Natural killer cell (primary cell): ENCODE data around the gene SHISAL2A. TPM values are rescaled to one million over a fixed set of nuclear protein-coding genes. Genes with fewer than 3 reads are reported as not detected.
"Not testable (repeated sequence)": the region's sequence is repeated elsewhere in the genome, so short reads cannot be mapped to it uniquely, and the experiment has no call there.

Experiments used
- ATAC-seq, 3 donors: fragments of 150-1000 bp in 2 of 3; fragments of 200-7000 bp in 1 of 3; cut with Tn5 transposase; 1 replicate in 1 of 3; 2 replicates in 2 of 3; pipeline ENCODE4 v1.10.0; 2021; ENCODE audit warnings: mild to moderate bottlenecking in 2 of 3, moderate library complexity in 2 of 3
- DNase-seq, 2 donors: peaks; one replicate each; pipeline versions ENCODE4 v3.0.0 to v3.0.0-alpha.2; 2013 to 2021; ENCODE audit warnings: mixed read lengths in 1 of 2
- H3K27ac ChIP-seq: one replicate; pipeline ENCODE4 v1.5.1; 2013; ENCODE audit warnings: mild to moderate bottlenecking, low read length
- H3K27me3 ChIP-seq: one replicate; pipeline ENCODE4 v1.6.1; 2013; ENCODE audit warnings: low read length; ENCODE audit not compliant: control insufficient read depth, insufficient read depth
- H3K36me3 ChIP-seq: one replicate; pipeline ENCODE4 v1.6.1; 2013; ENCODE audit warnings: low read length; ENCODE audit not compliant: control insufficient read depth, insufficient read depth
- H3K4me1 ChIP-seq: one replicate; pipeline ENCODE4 v1.6.1; 2013; ENCODE audit warnings: low read length; ENCODE audit not compliant: control insufficient read depth, insufficient read depth
- H3K4me3 ChIP-seq: one replicate; pipeline ENCODE4 v1.5.1; 2013; ENCODE audit warnings: low read length
- H3K9me3 ChIP-seq: one replicate; pipeline ENCODE4 v1.6.1; 2013; ENCODE audit warnings: low read length; ENCODE audit not compliant: control insufficient read depth, insufficient read depth
- H3K27ac Mint-ChIP-seq, 2 donors: one replicate each; pipeline ENCODE4 v1.8.0; 2022; ENCODE audit warnings: mild to moderate bottlenecking in 2 of 2, mixed read lengths in 2 of 2, moderate library complexity in 1 of 2
- H3K27me3 Mint-ChIP-seq, 2 donors: one replicate each; pipeline ENCODE4 v1.8.0; 2022; ENCODE audit warnings: low read depth in 2 of 2, mixed read lengths in 2 of 2
- H3K36me3 Mint-ChIP-seq: one replicate; pipeline ENCODE4 v1.8.0; 2022; ENCODE audit warnings: mixed read lengths
- H3K4me1 Mint-ChIP-seq, 2 donors: one replicate each; pipeline ENCODE4 v1.8.0; 2022; ENCODE audit warnings: mixed read lengths in 2 of 2
- H3K4me3 Mint-ChIP-seq: one replicate; pipeline ENCODE4 v1.8.0; 2022; ENCODE audit warnings: mild to moderate bottlenecking, moderate library complexity, mixed read lengths
- H3K9me3 Mint-ChIP-seq, 2 donors: one replicate each; pipeline ENCODE4 v1.8.0; 2022; ENCODE audit warnings: mixed read lengths in 2 of 2
- CTCF ChIP-seq: fragments of 200-600 bp; IDR thresholded peaks from one replicate; pipeline ENCODE4 v1.8.0; 2022; ENCODE audit warnings: antibody characterized with exemption
- WGBS: methylation state at CpG from one replicate; pipeline ENCODE4 v1.1.7; 2013; ENCODE audit warnings: missing lambda C conversion rate; ENCODE audit not compliant: insufficient coverage; 5-methylcytosine and 5-hydroxymethylcytosine counted together
- intact Hi-C: fragments of 100-400 bp; cut with micrococcal nuclease; formaldehyde crosslinking; loops from one replicate; pipeline ENCODE4 v1.14.2; 2022
- total RNA-seq, 4 donors: library from RNA; stranded (reverse); fragments of 120-200 nt in 1 of 4; gene quantifications; one replicate each; pipeline versions ENCODE4 v1.2.3 to v1.2.4, GENCODE V29; 2013 to 2022

SHISAL2A gene
- total RNA-seq, 3 donors from 2014 or later (not counting 1 experiment from before 2014, with no cell fraction given): 14.0 to 31.4 (median 16.2) TPM

GRCh38 chr1:52683367-52683940, 50.5 kb downstream of the SHISAL2A start:
- 96% methylated on average over 4 of the region's 4 CpGs for WGBS
- ATAC-seq: no peak

GRCh38 chr1:52684545-52684944, 51.6 kb downstream of the SHISAL2A start:
- Histone ChIP-seq H3K36me3 (peaks cover 7% of the 10 kb centered on the region), H3K9me3 (no peaks in the 10 kb centered on the region), H3K4me1 (peaks cover 11% of the 10 kb centered on the region), H3K27me3 (no peaks in the 10 kb centered on the region), H3K27ac (no peak overlapping the region), H3K4me3 (no peak overlapping the region)
- no peaks in the 10 kb centered on the region for H3K9me3 Mint-ChIP-seq
- WGBS: 100% methylated on average over 1 of the region's 1 CpG
- no peaks in the 10 kb centered on the region for H3K36me3 Mint-ChIP-seq
- H3K27me3 Mint-ChIP-seq: no peaks in the 10 kb centered on the region
- no peak for ATAC-seq
- no peak overlapping the region for H3K4me3 Mint-ChIP-seq
- intact Hi-C loops: loop anchor here (10.0 kb wide), 2 partner anchors 50 to 200 kb away; partner anchors contain the start of gene SHISAL2A
- H3K4me1 Mint-ChIP-seq: peaks cover 7 to 14% of the 10 kb centered on the region in 2 donors
- H3K27ac Mint-ChIP-seq: no peak overlapping the region
- DNase-seq: no peak
- TF ChIP-seq CTCF: no peak

More at GRCh38 chr1:52683367-52683940, 50.5 kb downstream of the SHISAL2A start:
- Mint-ChIP-seq H3K36me3 (no peaks in the 10 kb centered on the region), H3K4me3 (no peak overlapping the region), H3K4me1 (peaks cover 7 to 14% of the 10 kb centered on the region in 2 donors), H3K27ac (peak overlapping the region in 1 of 2 donors; percentile 28), H3K27me3 (no peaks in the 10 kb centered on the region), H3K9me3 (no peaks in the 10 kb centered on the region)
- H3K27me3 ChIP-seq: no peaks in the 10 kb centered on the region
- peaks cover 11% of the 10 kb centered on the region for H3K4me1 ChIP-seq
- intact Hi-C loops: loop anchor here (10.0 kb wide), 2 partner anchors 49 to 199 kb away; partner anchors contain the start of gene SHISAL2A
- no peaks in the 10 kb centered on the region for H3K9me3 ChIP-seq
- no peak overlapping the region for H3K27ac ChIP-seq
- DNase-seq: no peak
- H3K4me3 ChIP-seq: no peak overlapping the region
- peaks cover 7% of the 10 kb centered on the region for H3K36me3 ChIP-seq
- TF ChIP-seq CTCF: no peak

- not testable (repeated sequence) for H3K27ac ChIP-seq, H3K9me3 Mint-ChIP-seq, H3K36me3 ChIP-seq, H3K27me3 ChIP-seq, H3K4me3 Mint-ChIP-seq, H3K27me3 Mint-ChIP-seq, H3K9me3 ChIP-seq, H3K36me3 Mint-ChIP-seq, H3K4me3 ChIP-seq
- ATAC-seq: peak; percentile 89 to 96 (median 94)
- H3K4me1 Mint-ChIP-seq: peaks cover 7 to 14% of the 10 kb centered on the region in 2 donors
- H3K27ac Mint-ChIP-seq: peak overlapping the region; percentile 39
- TF ChIP-seq CTCF: peak; percentile 86
- DNase-seq: peak; percentile 70 to 91
- whole genome bisulfite sequencing: 37% methylated on average over 15 of the region's 17 CpGs
- peaks cover 11% of the 10 kb centered on the region for H3K4me1 ChIP-seq
- intact Hi-C loops: loop anchor here (1.0 to 10.0 kb wide), 6 partner anchors 52 to 559 kb away; partner anchors contain the start of genes ORC1, PRPF38A, SHISAL2A and ZFYVE9
These were observed 53.3 kb downstream of the SHISAL2A start for GRCh38 chr1:52686261-52686751.
